Urinary bladder (tissue), 4 donors: Measurements from ENCODE around the gene CCDC27. TPM values are rescaled to one million over a fixed set of nuclear protein-coding genes. Genes with fewer than 3 reads are reported as not detected.
A peak's percentile ranks its signal among the peaks of the same experiment; 100 is the strongest.

Experiments
- DNase-seq: peaks from one replicate; pipeline ENCODE4 v3.0.0-alpha.2; 2015; ENCODE audit errors: extremely low spot score
- H3K27ac ChIP-seq: one replicate; pipeline ENCODE4 v1.5.1; 2013; ENCODE audit warnings: low read depth, mild to moderate bottlenecking, moderate library complexity
- H3K36me3 ChIP-seq: one replicate; pipeline ENCODE4 v1.6.1; 2013; ENCODE audit warnings: mild to moderate bottlenecking, moderate library complexity; ENCODE audit not compliant: insufficient read depth
- H3K4me1 ChIP-seq: one replicate; pipeline ENCODE4 v1.6.1; 2013; ENCODE audit warnings: mild to moderate bottlenecking, moderate library complexity; ENCODE audit not compliant: insufficient read depth
- H3K4me3 ChIP-seq: one replicate; pipeline ENCODE4 v1.5.1; 2013; ENCODE audit warnings: low read depth, low read length
- WGBS: extraction: QIAGEN DNeasy Blood & Tissue Kit; methylation state at CpG from one replicate; pipeline ENCODE4 v1.1.7; 2013; 5-methylcytosine and 5-hydroxymethylcytosine counted together
- polyA plus RNA-seq: library from polyadenylated mRNA; stranded (reverse); fragments of 200-250 nt; gene quantifications from one replicate; pipeline ENCODE4 v1.2.3, GENCODE V29; 2013
- total RNA-seq: library from RNA; depleted of rRNA; stranded (reverse); fragments of >200 nt; gene quantifications from one replicate; pipeline ENCODE4 v1.2.3, GENCODE V29; 2014
- donor health status: healthy with polysubstance abuse.
- donor health status: healthy.

The CCDC27 gene
- total and polyA plus RNA-seq, 2 donors, result not detected

DNA sequence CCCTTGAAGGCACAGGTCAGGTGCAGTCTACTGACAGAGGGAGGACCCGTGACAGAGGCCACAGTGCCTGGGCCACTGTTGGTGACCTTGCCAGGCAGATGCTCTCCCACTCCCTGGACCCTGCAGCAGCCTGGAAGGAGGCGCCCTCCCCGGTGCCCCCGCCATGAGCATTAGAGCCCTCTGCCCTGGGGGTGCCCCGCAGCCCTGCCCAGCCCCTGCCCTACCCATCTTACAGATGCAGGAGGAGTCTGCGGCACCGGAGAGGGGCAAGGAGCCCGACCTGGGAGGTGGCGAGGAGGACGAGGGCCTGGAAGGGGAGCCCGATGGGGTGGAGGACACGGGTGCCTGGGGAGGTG lies 10.6 kb downstream of the CCDC27 start:
- no peaks in the 10 kb centered on the region for H3K4me1 ChIP-seq
- no peak overlapping the region for H3K27ac ChIP-seq
- DNase-seq, result no peak
- WGBS, result 82% methylated on average over 12 of the region's 12 CpGs
- H3K4me3 ChIP-seq, result no peak overlapping the region
- H3K36me3 ChIP-seq, result no peaks in the 10 kb centered on the region

GRCh38 chr1:3763351-3764125 lies 11.3 kb downstream of the CCDC27 start:
- 75% methylated on average over 31 of the region's 31 CpGs for WGBS

GRCh38 chr1:3767328-3767925 lies 15.2 kb downstream of the CCDC27 start:
- no peak for DNase-seq
- WGBS, result 92% methylated on average over 17 of the region's 17 CpGs
- Histone ChIP-seq H3K4me3 (no peak overlapping the region), H3K36me3 (no peaks in the 10 kb centered on the region), H3K27ac (no peak overlapping the region), H3K4me1 (no peaks in the 10 kb centered on the region)

More at GRCh38 chr1:3763351-3764125, 11.3 kb downstream of the CCDC27 start:
- Histone ChIP-seq H3K27ac (no peak overlapping the region), H3K4me1 (no peaks in the 10 kb centered on the region), H3K36me3 (no peaks in the 10 kb centered on the region), H3K4me3 (no peak overlapping the region)
- DNase-seq, result no peak

DNA sequence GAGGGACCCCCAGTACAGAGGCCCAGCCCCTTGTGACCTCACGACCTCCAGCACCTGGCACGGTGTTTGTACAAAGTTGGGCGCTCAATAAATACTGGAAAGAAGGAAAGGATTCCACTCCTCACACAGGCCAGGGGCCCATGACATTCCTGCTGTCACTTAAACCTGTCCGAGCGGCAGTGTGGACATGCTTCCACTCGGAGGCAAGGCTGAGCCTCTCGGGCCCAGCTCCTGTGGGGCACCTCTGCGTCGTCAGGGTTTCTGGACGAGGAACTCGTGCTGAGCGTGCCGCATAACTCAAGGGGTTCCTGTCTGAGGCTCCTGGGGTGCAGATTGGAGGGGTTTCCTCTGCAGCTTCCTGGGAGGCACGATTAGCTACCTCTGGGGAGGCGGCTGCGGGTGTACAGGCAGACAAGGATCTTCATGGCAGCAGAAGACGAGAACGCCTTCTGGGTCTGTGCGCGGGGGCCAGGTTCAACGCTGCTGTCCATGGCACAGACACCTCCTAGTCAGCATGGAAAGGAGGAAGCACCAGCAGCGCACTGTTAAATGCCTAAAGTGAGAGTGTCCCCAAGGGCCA lies 16.7 kb downstream of the CCDC27 start:
- Histone ChIP-seq H3K4me3 (no peak overlapping the region), H3K27ac (no peak overlapping the region), H3K36me3 (no peaks in the 10 kb centered on the region), H3K4me1 (no peaks in the 10 kb centered on the region)
- 89% methylated on average over 22 of the region's 22 CpGs for WGBS
- no peak for DNase-seq

GRCh38 chr1:3770047-3770765 lies 18.0 kb downstream of the CCDC27 start:
- WGBS, result 88% methylated on average over 16 of the region's 16 CpGs
- Histone ChIP-seq H3K27ac (no peak overlapping the region), H3K4me1 (no peaks in the 10 kb centered on the region), H3K36me3 (no peaks in the 10 kb centered on the region), H3K4me3 (no peak overlapping the region)
- no peak for DNase-seq

DNA sequence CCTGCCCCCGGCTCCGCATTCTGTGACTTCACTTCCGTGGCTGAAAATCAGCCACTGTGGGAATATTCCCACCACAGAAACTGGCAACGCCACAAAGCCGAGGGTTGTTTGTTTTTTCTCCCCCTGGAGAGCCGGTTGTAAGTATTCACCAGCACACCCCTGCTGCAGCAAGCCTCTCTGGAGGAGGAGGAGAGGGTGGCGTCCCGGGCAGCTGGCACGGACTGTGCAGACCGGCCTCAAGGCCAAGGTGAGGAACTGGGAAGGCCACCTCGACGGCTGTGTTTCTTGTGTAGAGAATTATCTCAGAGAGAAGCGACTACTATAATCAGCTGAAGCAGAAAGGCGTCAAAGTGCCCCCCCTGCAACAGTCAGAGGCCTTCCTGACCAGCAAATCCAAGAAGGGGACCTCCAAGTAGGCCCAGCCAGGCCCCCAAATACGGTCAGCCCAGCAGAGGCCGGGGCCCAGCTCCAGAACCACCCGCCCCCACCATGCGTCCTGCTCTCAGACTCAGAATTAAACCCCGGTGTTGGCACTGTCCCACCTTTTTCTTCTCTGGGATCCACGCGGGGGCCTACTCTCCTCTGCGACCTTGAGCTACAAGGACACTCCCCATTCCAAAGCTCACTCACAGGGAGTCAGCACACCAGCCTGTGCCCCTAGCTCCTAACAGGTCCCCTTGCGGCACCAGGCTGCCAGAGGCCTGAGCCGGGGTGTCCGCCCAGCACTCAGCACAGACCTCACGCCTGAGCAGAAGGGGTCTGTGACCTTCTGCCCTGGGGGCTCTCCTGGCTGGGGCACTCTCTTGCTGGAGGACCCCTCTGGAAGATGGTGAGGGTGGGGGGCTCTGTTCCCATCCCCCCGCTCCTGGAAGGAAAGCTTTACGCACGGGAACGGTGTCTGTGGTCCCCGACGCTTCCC lies 19.1 kb downstream of the CCDC27 start:
- 38% methylated on average over 32 of the region's 32 CpGs for WGBS
- no peaks in the 10 kb centered on the region for H3K36me3 ChIP-seq
- peak overlapping the region; percentile 53 for H3K4me3 ChIP-seq
- H3K27ac ChIP-seq, result no peak overlapping the region
- no peak for DNase-seq
- H3K4me1 ChIP-seq, result no peaks in the 10 kb centered on the region

- Histone ChIP-seq H3K36me3 (no peaks in the 10 kb centered on the region), H3K4me3 (peak overlapping the region; percentile 53), H3K4me1 (no peaks in the 10 kb centered on the region), H3K27ac (no peak overlapping the region)
- DNase-seq, result peak; percentile 71
- 1% methylated on average over 58 of the region's 61 CpGs for WGBS
Measured at GRCh38 chr1:3772027-3772714, 19.9 kb downstream of the CCDC27 start.

DNA sequence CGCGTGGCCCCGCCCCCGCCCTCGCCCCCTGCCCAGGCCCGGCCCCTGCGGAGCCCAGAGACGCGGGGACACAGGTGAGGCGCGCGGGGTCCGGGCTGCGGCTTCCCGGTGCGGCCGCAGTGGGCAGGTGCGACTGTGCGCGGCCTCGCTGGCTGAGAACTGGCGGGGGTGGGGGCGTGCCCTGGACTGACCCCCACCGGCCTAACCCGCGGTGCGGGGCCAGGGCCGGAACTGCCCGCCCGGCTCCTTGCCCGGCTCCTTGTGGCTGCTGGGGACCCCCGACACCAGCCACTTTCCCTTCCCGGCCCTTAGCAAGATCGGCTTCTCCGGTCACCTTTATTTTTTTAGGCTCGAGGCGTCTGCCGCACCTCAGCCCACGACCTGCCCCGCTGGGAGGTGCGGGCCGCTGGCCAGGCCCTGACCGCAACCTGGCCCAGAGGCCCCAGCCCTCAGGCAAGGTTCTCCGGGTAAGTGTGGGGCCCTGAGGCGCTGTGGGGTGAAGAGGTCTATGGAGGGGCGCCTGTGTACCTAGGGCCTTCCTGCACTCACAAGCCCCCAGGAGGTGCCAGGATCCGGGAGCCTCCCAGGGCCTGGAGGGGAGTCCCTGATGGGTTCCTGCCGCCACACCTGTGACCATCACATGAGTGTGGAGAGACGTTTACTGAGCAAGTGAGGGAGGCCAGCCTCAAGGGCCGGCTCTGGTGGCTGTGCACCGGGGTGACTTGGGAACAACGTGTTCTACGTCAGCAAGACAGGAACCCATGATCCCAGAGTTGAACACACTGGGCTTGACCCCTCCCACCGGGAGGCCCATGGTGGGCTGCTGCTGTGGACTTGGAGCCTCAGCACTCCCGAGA lies 20.7 kb downstream of the CCDC27 start, which contains the start of gene SMIM1:
TSS of gene SMIM1 (plus strand) at position 35 of the 857 bp plus-strand sequence. CDS start 2,625 bp downstream, outside the sequence.
- WGBS, result 16% methylated on average over 55 of the region's 55 CpGs
- Histone ChIP-seq H3K4me3 (peak within 1 kb of the TSS; percentile 53), H3K4me1 (no peaks in the 10 kb centered on the region), H3K36me3 (no peaks in the 10 kb centered on the region), H3K27ac (no peak within 1 kb of the TSS)
- no peak for DNase-seq

DNA sequence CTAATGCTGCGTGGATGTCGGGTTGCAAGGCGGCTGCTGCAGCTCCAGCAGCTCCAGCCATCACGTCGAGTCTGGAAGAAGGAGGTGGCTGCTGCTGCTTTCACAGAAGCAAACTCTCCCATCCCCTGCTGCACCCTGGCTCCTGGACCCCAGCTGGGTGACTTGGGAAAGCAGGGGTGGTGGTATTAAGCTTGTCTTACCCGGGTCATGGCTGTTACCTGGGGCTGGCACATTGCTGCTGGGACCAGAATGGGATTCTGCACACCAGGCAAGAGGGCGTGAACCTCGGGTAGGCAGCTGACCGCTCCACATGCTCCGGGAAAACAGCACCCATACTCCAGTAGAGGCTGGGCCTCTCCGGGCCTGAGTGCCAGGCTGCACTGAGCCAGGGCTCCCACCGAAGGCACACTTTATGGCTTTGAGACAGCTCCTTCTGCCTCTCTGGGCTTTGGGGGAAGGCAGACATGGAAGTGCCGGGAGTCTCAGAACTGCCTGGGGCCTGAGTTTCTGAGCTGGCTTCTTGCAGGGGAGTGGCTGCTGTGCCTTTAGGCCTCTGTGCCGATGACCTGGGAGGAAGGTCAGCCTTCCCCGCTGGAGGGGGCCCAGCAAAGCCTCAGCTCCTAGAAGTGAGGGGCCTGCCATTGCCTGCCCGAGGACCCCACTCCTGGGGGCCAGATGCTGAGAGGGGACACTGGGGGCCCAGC lies 21.5 kb downstream of the CCDC27 start:
- no peak overlapping the region for H3K4me3 ChIP-seq
- no peak for DNase-seq
- no peaks in the 10 kb centered on the region for H3K36me3 ChIP-seq
- no peak overlapping the region for H3K27ac ChIP-seq
- 73% methylated on average over 16 of the region's 16 CpGs for WGBS
- H3K4me1 ChIP-seq, result no peaks in the 10 kb centered on the region

GRCh38 chr1:3774276-3774945 lies 22.2 kb downstream of the CCDC27 start:
- H3K4me1 ChIP-seq, result no peaks in the 10 kb centered on the region
- DNase-seq, result no peak

DNA sequence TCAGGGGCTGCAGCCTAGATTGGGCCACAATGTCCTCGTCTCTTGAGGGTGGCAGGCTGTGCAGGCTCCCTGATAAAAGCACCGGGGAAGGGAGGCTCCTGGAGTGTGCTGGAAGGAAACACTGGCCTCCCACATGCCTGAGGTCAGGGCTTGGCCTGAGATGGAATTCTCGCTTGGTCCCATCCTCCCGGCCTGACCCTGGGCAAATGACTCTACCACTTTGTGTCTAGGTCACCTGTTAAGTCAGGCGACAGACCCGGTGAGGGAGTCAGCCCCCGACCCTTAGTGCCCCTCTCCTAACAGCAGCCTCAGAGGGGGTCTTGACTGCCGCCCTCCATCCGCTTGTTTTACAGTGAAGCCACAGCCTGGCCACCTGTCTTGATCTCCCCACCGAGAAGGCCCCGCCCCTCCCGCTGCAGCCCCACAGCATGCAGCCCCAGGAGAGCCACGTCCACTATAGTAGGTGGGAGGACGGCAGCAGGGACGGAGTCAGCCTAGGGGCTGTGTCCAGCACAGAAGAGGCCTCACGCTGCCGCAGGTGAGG lies 22.8 kb downstream of the CCDC27 start:
- H3K4me1 ChIP-seq, result no peaks in the 10 kb centered on the region
- 49% methylated on average over 17 of the region's 17 CpGs for WGBS
- no peak overlapping the region for H3K27ac ChIP-seq
- DNase-seq, result no peak
- H3K36me3 ChIP-seq, result no peaks in the 10 kb centered on the region
- no peak overlapping the region for H3K4me3 ChIP-seq

More at GRCh38 chr1:3774276-3774945, 22.2 kb downstream of the CCDC27 start:
- Histone ChIP-seq H3K4me3 (no peak overlapping the region), H3K36me3 (no peaks in the 10 kb centered on the region), H3K27ac (no peak overlapping the region)
- WGBS, result 80% methylated on average over 19 of the region's 19 CpGs
